MM.1S (cell line): ENCODE measurements around the gene LTBR.

ENCODE experiments used
- CTCF ChIP-seq: fragments of 300-600 bp; sonication (generic); IDR thresholded peaks from 2 replicates; pipeline ENCODE4 v1.5.1; 2016; ENCODE audit warnings: antibody characterized with exemption, low read length, mixed read lengths
- EZH2 ChIP-seq: fragments of 300-600 bp; sonication (generic); optimal IDR thresholded peaks from 2 replicates; pipeline ENCODE3; 2017; ENCODE audit warnings: low read depth, mild to moderate bottlenecking, antibody characterized with exemption, low read length, mixed read lengths
- EZH2phosphoT487 ChIP-seq: fragments of 300-600 bp; sonication (generic); IDR thresholded peaks from 2 replicates; pipeline ENCODE4 v1.6.1; 2018; ENCODE audit warnings: antibody characterized with exemption, low read length

- TF ChIP-seq CTCF (no peak), EZH2phosphoT487 (no peak), EZH2 (no peak)
Measured at GRCh38 chr12:6334359-6334758, 49.6 kb upstream of the LTBR start.
